Ascending aorta (tissue), 2 donors: Measurements from ENCODE around the gene SLC46A3. TPM values are rescaled to one million over a fixed set of nuclear protein-coding genes. Genes with fewer than 3 reads are reported as not detected.

ENCODE experiments used
- DNase-seq, 2 donors: peaks; one replicate each; pipeline ENCODE4 v3.0.0-alpha.2; 2019; ENCODE audit warnings: low spot score in 2 of 2
- H3K27ac ChIP-seq, 2 donors: fragments of 200-600 bp; sonication (generic); one replicate each; pipeline ENCODE4 v1.5.1; 2016 to 2017; ENCODE audit warnings: mild to moderate bottlenecking in 1 of 2
- H3K27me3 ChIP-seq: fragments of 200-600 bp; sonication (generic); one replicate; pipeline ENCODE4 v1.5.1; 2017
- H3K36me3 ChIP-seq, 2 donors: fragments of 200-600 bp; sonication (generic); one replicate each; pipeline ENCODE4 v1.5.1; 2016
- H3K4me1 ChIP-seq, 2 donors: fragments of 200-600 bp; sonication (generic); one replicate each; pipeline ENCODE4 v1.5.1; 2016 to 2017; ENCODE audit warnings: mild to moderate bottlenecking in 1 of 2
- H3K4me3 ChIP-seq, 2 donors: fragments of 200-600 bp; sonication (generic); one replicate each; pipeline ENCODE4 v1.5.1; 2016 to 2017; ENCODE audit warnings: mild to moderate bottlenecking in 1 of 2
- H3K9me3 ChIP-seq, 2 donors: fragments of 200-600 bp; sonication (generic); one replicate each; pipeline ENCODE4 v1.5.1; 2016
- CTCF ChIP-seq, 3 experiments: fragments of 200-600 bp in 2 of 3; fragments of 450-650 bp in 1 of 3; sonication (generic) in 2 of 3; IDR thresholded peaks; one replicate each; pipeline ENCODE4 v1.5.1; 2016 to 2019; ENCODE audit warnings: antibody characterized with exemption in 3 of 3, mild to moderate bottlenecking in 1 of 3, moderate library complexity in 1 of 3
- intact Hi-C: fragments of 100-400 bp; cut with DNase I; formaldehyde crosslinking; loops from one replicate; pipeline ENCODE4 v1.15.1; 2023
- total RNA-seq: library from RNA; depleted of rRNA; stranded (reverse); fragments of >200 nt; gene quantifications from one replicate; pipeline ENCODE4 v1.1.0, GENCODE V29; 2016

The SLC46A3 gene
- total RNA-seq = 2.8 TPM

DNA sequence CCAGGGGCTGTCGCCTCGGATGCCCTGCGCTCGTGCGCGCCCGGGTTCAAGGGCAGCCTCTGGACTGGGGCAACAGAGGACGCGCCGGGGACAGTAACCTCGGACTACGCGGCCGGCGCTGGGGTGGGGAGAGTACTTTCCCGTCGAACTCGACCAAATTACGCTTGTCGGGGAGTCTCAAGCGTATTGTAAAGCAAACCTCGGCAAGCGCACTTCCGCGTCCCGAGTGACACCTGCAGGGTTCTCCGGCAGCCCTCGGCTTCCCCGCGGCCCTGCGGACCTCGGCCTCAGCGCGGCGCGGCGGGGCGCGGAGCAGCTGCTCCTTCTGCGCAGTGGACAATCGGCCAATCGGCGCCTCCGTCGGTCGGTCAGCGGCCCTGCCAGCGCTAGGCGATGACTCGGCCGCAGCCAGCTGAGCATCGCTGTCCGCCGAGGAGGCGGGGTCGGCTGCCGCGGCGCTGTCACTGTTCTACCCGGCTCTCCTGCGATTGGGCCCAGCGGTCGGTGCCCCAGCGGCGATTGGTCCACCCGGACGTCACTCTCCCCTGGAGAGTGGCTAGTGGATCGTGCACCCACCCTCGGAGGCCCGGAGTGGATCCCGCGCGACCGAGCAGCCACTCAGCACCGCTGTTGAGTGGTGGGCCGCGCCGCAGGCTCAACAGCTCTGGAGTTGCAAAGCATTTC is at the start of gene SLC46A3:
Gene SLC46A3 (minus strand): TSS at position 428 of the 684 bp plus-strand sequence. CDS start 972 bp downstream, outside the sequence.
- H3K27ac ChIP-seq = peak within 1 kb of the TSS; percentile 96 to 97

GRCh38 chr13:28763887-28764286 is 45.1 kb upstream of the SLC46A3 start:
- no peaks in the 10 kb centered on the region for H3K27me3 ChIP-seq
- H3K36me3 ChIP-seq = no peaks in the 10 kb centered on the region
- H3K4me3 ChIP-seq = no peak overlapping the region
- TF ChIP-seq CTCF (IDR thresholded peaks at IDR 0.05) = no peak
- peaks cover 0 to 3% of the 10 kb centered on the region in 2 donors for H3K9me3 ChIP-seq
- H3K4me1 ChIP-seq = no peaks in the 10 kb centered on the region
- H3K27ac ChIP-seq = no peak overlapping the region
- intact Hi-C loops = no loop called here
- no peak for DNase-seq

More for the DNA sequence above, at the start of gene SLC46A3:
- no peaks in the 10 kb centered on the region for H3K36me3 ChIP-seq
- DNase-seq = peak; percentile 98 to 100
- H3K9me3 ChIP-seq = no peaks in the 10 kb centered on the region
- peaks cover 0 to 6% of the 10 kb centered on the region in 2 donors for H3K4me1 ChIP-seq
- no peaks in the 10 kb centered on the region for H3K27me3 ChIP-seq
- TF ChIP-seq CTCF (IDR thresholded peaks at IDR 0.05) = peak in 2 of 3 experiments; percentile 18 to 26
- H3K4me3 ChIP-seq = peak within 1 kb of the TSS; percentile 67 to 91
- intact Hi-C loops = loop anchor here (1.0 to 10.0 kb wide), 3 partner anchors 59 to 1586 kb away; partner anchors contain the start of genes KATNAL1 and POMP

GRCh38 chr13:28761586-28761985 is 42.8 kb upstream of the SLC46A3 start:
- Histone ChIP-seq H3K27ac (no peak overlapping the region), H3K36me3 (no peaks in the 10 kb centered on the region), H3K4me3 (no peak overlapping the region), H3K9me3 (peaks cover 0 to 15% of the 10 kb centered on the region in 2 donors), H3K27me3 (no peaks in the 10 kb centered on the region), H3K4me1 (no peaks in the 10 kb centered on the region)
- TF ChIP-seq CTCF (IDR thresholded peaks at IDR 0.05) = no peak
- intact Hi-C loops = no loop called here
- DNase-seq = no peak

GRCh38 chr13:28755546-28755870 is 36.7 kb upstream of the SLC46A3 start:
- H3K27me3 ChIP-seq = no peaks in the 10 kb centered on the region
- H3K4me1 ChIP-seq = peaks cover 3 to 5% of the 10 kb centered on the region in 2 donors
- no peaks in the 10 kb centered on the region for H3K36me3 ChIP-seq
- peaks cover 0 to 15% of the 10 kb centered on the region in 2 donors for H3K9me3 ChIP-seq
- H3K4me3 ChIP-seq = no peak overlapping the region
- intact Hi-C loops = no loop called here
- DNase-seq = no peak
- H3K27ac ChIP-seq = no peak overlapping the region
- TF ChIP-seq CTCF (IDR thresholded peaks at IDR 0.05) = no peak

DNA sequence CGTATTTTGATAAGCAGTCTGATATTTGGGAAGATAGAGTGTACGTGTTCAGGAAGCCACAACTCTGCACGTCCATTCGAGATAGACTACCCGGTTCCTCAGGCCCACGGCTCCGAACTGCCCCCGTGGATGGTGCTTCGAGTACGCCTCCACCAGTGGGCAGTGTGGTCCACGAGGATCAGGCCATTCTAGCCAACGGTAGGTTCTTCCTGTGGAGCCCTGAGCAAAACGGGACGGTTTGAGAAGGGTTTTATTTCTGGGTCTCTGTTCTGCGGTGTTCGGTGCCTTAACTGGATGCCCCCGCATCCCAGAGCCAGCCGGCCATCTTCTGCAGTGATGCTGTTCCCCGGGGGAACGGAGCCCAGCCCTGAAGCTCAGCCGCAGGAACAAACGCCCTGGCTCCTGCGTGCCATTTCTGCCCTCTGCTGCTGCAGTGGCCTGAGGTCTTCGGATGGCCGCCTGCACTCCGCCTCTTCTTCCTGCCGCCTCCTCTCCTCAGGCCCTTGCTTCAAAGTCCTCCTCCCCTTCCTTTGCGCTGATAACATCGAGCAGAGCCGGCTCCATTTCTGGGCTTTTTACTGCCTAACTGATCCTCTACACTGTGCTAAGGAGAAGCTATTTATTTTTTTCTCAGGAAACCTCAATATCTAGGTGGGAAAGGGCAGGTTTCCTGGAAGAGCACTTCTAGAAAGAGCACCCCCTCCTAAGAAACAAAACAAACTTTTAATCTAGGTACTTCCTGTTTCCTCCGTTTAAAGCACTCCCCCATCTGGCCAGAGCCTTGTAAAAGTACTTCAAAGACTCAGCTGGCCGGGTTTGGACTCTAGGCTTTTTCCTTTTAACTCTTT is 36.2 kb upstream of the SLC46A3 start:
- Histone ChIP-seq H3K9me3 (peaks cover 0 to 15% of the 10 kb centered on the region in 2 donors), H3K36me3 (no peaks in the 10 kb centered on the region), H3K27me3 (no peaks in the 10 kb centered on the region), H3K4me1 (peaks cover 3 to 5% of the 10 kb centered on the region in 2 donors), H3K4me3 (peak overlapping the region in 1 of 2 donors; percentile 19), H3K27ac (peak overlapping the region; percentile 17 to 24)
- no peak for TF ChIP-seq CTCF (IDR thresholded peaks at IDR 0.05)
- intact Hi-C loops = loop anchor here (5.0 kb wide), 1 partner anchor 37 kb away; no protein-coding TSS in a partner anchor
- no peak for DNase-seq
